Activated T-cell treated with anti-CD3 and anti-CD28 coated beads for 48 hours (primary cell): ENCODE data around the gene HAUS6.
A peak's percentile ranks its signal among the peaks of the same experiment; 100 is the strongest.
"Not testable (repeated sequence)": the region's sequence is repeated elsewhere in the genome, so short reads cannot be mapped to it uniquely, and the experiment has no call there.

Source experiments
- DNase-seq: peaks from one replicate; pipeline ENCODE4 v3.0.0-alpha.2; 2020; ENCODE audit warnings: low read depth

HAUS6 gene

DNA sequence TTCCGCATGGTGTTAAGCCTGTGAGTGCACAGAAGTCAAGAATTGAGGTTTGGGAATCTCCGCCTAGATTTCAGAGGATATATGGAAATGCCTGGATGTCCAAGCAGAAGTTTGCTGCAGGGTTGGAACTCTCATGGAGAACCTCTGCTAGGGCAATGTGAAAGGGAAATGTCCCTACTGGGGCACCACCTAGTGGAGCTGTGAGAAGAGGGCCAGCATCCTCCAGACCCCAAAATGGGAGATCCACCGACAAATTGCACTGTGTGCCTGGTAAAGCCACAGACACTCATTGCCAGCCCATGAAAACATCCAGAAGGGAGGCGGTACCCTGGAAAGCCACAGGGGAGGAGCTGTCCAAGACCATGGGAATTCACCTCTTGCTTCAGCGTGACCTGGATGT lies 66.1 kb downstream of the HAUS6 start:
- DNase-seq = no peak

DNA sequence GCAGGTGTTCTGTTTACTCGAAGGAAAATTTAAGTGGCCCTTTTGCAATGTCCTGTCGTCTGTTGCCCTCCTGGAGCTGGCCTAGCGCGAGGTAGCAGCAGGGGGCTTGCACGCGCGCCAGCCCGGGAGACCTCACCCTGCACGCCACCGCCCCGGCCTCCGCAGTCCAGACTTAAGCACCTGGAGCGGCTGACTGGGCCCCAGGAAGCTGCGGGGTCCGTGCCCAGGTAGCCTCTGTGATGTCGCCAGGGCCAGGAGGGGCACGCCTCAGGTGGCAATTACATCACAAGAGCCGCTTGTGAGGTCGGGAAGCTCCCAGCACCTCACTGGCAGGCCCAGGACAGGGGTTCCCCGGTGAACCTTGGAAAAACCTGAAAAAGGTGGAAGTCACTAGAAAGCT lies 69.7 kb downstream of the HAUS6 start, which contains the start of gene SAXO1:
Gene SAXO1 (minus strand): TSS at position 195 of the 400 bp plus-strand sequence. CDS start 301 bp downstream, outside the sequence.
- DNase-seq = no peak

DNA sequence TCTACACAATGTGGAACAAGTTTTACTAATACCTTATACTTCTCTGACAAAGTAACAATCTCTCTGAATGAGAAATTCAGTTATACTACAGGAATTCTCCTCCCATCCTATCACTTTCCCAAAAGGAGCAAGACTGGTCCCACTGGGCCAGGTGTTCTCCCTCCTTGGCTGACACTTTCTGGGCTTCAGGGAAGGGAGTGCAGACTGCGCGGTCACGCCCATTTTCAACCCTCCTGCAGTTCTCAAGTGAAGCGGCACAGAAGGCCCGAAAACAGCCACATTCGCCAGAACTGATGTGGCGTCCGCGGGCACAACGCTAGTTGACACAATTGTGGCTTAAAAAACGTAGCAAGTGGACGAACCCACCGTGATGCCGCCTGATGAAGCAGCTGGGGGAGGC lies 70.3 kb downstream of the HAUS6 start:
- DNase-seq = no peak

DNA sequence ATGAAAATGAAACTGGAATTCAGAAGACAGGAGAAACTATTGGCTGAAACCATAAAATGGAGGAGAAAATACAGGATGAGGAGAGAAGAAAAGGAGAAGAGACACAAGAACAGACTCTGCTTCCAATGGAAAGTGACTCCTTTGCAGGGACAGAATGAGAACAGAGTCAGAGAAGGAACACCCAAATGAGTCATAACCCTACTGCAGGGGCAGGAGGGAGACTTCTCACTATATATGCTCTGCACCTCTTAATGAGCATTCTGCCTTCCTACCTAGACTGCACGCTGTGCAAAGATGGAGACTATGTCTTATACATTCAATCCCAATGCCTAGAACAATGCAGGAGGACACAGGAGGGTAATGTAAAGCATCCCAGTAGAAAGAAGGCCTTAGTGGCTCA lies 71.8 kb downstream of the HAUS6 start:
- no peak for DNase-seq

DNA sequence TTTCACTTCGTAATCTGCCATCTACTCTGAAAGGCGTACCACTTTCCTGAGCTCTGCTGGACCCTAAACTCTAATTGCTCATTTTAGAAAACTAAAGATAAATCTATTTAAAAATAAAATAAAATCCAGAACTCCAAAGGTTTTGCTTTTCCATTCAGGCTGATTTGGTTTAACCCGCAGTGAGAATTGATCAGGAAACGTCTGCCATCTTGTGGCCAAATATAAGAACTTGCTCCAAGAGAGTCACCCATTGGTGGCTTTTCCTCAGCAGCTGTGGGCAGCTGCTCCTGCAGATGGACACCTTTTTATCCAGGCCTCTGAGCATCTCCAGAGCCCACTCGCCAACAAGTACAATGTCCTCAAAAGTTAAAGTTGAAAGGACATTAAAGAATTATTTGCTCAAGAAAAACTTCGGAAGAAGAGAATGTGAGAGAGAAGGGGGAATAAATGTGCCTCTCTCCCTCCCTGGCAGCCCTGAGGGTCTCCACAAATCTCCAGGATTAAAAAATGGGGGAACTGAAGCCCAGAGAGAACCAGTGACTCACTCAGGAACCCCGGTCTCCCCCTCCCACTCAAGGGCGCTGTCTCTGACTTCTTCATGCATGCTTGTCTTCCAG lies 73.8 kb downstream of the HAUS6 start:
- DNase-seq = peak; percentile 7

DNA sequence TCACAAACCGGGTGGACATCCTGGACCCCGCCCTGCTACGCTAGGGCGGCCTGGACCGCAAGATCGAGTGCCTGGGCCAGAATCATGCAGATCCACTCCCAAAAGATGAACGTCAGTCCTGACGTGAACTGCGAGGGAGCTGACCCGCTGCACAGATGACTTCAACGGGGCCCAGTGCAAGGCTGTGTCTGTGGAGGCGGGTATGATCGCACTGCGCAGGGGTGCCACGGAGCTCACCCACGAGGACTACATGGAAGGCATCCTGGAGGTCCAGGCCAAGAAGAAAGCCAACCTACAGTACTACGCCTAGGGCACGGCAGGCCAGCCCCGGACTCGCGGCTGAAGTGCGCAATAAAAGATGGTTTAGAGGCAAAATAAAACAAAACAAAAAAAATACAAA lies 74.9 kb downstream of the HAUS6 start:
- DNase-seq = no peak

DNA sequence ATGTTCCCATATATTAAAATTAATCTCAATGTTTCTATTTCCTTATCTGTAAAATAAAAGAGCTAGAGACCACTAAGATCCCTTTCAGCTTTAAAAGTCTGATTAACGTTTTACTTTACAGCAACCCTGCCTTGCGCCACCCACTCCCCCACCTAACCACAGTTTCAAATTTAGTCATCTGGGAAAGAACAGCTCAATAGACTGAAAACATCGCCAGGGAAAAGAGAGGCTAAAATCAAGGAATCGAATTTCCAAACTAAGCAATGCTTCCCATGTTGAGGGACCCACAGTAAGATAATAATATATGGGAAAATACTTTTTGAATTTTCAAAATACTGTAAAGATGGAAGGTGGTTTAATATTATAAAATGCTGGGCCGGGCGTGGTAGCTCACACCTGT lies 76.3 kb downstream of the HAUS6 start:
- no peak for DNase-seq

DNA sequence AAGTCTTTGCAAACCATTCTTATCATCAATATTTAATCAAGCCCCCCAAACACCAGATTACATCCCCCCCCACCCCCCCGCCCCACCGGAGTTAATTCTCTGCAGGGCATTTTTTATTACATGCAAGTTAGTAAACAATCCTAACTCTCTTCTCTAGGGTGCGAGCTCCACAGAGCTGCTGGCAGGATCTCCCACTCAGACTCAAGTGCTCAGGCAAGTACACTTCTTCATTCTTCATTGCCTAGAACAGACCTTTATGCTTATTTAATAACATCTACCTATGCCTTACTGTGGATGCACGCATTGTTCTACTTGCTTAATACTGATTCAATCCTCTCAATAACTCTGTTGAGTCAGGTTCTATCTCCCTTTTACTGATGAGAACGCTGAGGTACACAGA lies 79.6 kb downstream of the HAUS6 start:
- no peak for DNase-seq

DNA sequence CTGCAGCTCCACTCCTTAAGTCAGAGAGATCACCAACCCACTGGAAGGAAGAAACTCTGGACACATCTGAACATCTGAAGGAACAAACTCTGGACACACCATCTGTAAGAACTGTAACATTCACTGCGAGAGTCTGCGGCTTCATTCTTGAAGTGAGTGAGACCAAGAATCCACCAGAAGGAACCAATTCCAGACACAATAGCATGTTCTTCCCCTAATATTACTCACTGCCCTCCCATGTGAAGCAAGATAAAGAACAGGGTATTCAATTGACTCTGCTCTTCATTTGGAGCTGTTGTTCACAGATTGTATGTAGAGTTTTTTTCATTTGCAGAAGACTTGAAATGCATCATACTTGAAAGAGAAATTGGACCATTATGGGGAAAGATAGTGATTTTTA lies 80.5 kb downstream of the HAUS6 start:
- DNase-seq = no peak

DNA sequence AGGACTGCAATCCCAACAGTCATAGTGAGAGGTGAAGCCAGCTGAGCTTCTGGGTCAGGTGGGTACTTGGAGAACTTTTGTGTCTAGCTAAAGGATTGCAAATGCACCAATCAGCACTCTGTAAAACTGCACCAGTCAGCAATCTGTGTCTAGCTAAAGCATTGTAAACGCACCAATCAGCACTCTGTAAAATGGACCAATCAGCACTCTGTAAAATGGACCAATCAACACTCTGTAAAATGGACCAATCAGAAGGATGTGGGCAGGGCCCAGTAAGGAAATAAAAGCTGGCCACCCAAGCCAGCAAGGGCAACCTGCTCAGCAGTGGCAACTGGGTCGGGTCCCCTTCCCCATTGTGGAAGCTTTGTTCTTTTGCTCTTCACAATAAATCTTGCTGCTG lies 81.1 kb downstream of the HAUS6 start:
- DNase-seq = not testable (repeated sequence)

DNA sequence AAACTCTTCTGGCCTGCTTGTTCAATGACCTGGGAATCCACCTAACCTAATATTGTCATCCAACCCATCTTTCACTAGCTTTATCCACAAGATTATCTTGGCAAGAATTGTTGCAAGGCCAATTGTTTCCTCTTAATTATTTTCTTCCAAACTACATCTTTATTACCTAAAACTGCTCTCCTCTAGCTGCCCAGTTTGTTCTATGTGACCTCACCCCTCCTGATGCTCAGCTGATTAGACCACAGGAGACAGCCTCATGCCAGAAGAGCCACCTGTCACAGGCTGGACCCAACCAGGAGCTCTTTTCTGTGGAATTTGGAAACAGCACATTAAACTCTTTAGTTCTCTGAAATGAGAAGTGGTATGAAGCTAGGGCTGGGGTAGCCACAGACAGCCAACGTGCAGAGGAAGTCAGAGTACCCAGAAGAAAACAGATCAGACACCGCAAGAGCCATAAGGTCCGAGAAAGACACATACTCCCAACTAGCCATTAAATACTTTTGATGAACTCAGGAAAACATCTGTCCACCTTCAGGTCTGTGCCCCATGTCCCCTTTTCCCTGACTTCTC lies 81.7 kb downstream of the HAUS6 start:
- DNase-seq = no peak

DNA sequence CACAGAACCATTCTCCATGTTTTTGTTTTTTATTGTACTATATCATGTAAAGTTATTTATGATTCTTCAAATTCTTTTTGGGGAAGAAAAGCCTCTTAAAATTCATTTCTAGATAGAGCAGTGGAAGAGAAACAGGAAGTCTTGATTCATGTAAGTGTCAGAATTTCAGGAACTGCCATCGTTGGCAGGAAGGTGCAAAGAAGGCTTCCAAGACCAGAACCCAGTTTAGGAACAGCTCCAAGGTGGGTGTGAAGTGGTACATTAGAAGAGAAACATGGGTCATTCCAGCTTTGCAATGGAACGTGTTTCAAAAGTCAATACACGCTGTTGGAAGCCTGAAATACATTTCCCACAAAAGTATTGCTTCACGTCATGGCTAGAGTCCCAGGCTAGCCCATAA lies 84.5 kb downstream of the HAUS6 start:
- DNase-seq = no peak

DNA sequence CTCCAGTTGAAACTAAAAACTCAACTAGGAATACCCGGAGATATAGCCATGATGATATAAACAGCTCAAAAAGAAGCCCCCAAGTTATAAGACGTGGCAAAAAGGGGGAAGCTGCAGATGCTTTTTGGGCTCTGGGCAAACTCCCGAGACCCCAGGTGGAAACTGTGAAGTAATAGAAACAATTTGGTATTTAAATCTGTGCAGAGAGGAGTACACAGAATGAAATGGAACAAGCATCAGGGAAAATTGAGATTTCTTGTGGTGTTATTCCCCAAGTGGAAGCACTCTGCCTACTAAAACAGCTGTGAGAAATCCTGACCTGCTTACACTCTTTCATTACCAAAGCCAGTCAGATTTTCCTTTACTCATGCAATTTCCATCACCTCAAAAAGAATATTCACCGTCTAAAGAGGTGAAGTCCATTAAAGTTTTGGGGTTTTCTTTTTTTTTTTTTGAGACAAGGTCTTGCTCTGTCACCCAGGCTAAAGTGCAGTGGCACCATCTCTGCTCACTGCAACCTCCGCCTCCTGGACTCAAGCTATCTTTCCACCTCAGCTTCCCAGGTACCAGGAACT lies 93.2 kb downstream of the HAUS6 start:
- DNase-seq = no peak
